Measurements from ENCODE around the gene MACROH2A1.
"Not testable (repeated sequence)": the region's sequence is repeated elsewhere in the genome, so short reads cannot be mapped to it uniquely, and the experiment has no call there.

Gene MACROH2A1

GRCh38 chr5:135376961-135377624 is 21.9 kb downstream of the MACROH2A1 start:
- peak; percentile 80 for ATAC-seq
- peak; percentile 16 for DNase-seq

- no peak for DNase-seq
- no peak for ATAC-seq
Observed at GRCh38 chr5:135375040-135375793, 23.8 kb downstream of the MACROH2A1 start.

DNA sequence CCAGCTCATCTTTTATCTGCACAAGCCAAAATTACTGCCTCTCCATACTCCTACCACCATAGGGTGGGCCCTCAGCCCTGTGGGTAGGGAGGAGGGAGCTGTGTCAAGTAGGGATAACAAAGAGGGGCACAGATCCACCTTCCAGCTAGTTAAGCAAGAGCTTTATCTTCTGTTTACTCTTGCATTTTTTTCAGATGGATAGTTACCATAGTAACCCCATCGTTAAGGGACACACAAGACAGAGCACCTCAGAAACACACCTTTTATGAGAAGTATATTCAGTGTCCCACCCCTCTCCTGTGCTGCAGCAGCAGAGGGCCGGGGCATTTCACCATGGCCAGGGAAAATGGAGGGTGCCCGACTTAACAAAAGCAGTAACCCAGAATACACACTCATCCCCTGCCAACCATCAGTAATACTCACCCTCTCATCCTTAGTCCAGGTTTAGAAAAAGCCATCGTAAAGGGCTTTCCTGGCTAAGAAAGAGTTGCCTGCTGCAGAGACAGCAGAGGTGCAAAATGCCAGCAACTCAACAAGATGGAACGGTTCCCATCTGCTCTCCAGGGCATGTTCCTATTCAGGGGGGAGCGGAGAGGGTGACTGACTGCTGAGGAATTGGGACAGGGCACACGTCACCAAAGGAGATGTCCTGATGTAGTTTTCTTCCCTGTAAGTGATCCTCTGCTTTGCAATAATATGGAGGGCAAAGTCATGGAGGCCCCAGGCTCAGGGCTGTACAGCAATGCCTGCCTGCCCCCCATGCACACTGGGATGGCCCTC is 25.1 kb downstream of the MACROH2A1 start:
- no peak for ATAC-seq

GRCh38 chr5:135372654-135373381 is 26.2 kb downstream of the MACROH2A1 start:
- DNase-seq (no peak), ATAC-seq (no peak)

More for the DNA sequence above, 25.1 kb downstream of the MACROH2A1 start:
- no peak for DNase-seq

GRCh38 chr5:135371622-135372232 is 27.3 kb downstream of the MACROH2A1 start:
- no peak for DNase-seq
- ATAC-seq = no peak

DNA sequence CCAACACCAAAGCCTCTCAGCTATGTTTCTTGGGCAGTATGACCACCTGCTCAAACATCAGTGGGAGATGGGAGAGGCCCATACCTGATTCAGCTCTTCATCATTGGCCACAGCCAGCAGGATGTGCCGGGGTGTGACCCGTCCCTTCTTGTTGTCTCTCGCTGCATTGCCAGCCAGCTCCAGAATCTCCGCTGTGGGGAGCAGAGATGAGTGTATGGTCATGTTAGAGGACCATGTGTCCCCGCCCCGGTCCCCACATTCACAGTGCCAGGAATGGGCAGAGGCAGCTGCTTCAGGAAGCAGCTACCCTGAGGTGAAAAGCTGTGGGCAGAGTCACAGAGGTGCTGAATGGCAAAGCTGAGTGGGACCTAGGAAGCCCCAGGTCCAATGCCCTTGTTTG is 29.1 kb downstream of the MACROH2A1 start:
- DNase-seq (no peak), ATAC-seq (no peak)

DNA sequence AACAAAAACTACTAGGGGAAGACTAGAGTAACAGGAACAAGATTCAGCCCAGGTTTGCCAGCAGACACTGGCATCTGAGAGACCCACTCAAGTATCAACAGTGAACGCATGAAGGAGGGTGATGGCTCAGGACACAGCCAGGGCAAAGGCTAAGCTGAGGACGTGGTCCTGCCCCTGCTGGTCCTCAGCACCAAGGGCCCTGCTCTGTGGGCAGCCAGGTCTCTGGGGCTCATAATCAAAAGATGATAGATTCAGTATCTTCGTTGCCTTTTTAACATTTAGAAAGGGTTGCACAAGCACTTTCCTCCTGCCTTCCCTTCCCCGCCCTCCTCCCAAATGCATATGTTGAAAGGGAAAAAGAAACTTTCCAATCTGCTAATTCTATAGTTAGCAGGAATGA is 31.5 kb downstream of the MACROH2A1 start:
- ATAC-seq (no peak), DNase-seq (no peak)

GRCh38 chr5:135367076-135367475 is 32.0 kb downstream of the MACROH2A1 start:
- DNase-seq = no peak
- no peak for ATAC-seq

- DNase-seq (no peak), ATAC-seq (no peak)
Observed at GRCh38 chr5:135365281-135365680, 33.8 kb downstream of the MACROH2A1 start.

- no peak for DNase-seq
- ATAC-seq = no peak
Observed at GRCh38 chr5:135364421-135365262, 34.4 kb downstream of the MACROH2A1 start.

DNA sequence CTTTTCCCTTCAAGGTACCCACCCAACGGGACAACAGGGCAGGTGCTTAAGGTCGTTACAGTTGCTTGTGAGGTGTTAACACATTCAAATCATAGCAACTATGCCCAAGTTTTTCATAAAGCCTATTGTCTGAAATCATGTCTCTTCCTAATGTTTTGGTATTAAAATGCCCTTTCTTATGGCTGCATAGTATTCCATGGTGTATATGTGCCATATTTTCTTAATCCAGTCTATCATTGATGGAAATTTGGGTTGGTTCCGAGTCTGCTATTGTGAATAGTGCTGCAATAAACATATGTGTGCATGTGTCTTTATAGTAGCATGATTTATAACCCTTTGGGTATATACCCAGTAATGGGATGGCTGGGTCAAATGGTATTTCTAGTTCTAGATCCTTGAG is 35.7 kb downstream of the MACROH2A1 start:
- DNase-seq, ATAC-seq: not testable (repeated sequence)

GRCh38 chr5:135362102-135362501 is 36.9 kb downstream of the MACROH2A1 start:
- ATAC-seq = no peak
- no peak for DNase-seq

GRCh38 chr5:135360278-135361274 is 38.5 kb downstream of the MACROH2A1 start:
- DNase-seq (no peak), ATAC-seq (no peak)

- ATAC-seq = no peak
- DNase-seq = no peak
Observed at GRCh38 chr5:135359374-135360165, 39.5 kb downstream of the MACROH2A1 start.

DNA sequence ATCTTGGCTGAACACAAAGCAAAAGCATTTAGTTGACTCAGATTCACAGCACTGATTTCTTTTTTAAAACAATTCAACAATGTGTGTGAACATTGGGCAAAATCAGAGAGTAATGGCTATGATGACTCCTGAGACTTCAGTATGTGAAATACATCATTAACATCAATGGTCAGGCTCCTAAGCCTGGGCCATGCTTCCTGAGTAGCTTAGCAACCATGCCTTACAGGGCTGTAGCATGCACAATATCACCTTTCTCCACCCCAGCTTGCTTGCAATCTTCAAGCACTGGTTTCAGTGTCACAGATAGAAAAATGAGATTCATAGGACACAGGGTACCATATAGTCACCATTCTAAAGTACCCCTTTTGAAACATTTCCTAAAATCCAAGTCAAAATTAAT is 41.3 kb downstream of the MACROH2A1 start:
- DNase-seq (no peak), ATAC-seq (no peak)

GRCh38 chr5:135356522-135357318 is 42.3 kb downstream of the MACROH2A1 start:
- ATAC-seq (no peak), DNase-seq (no peak)

DNA sequence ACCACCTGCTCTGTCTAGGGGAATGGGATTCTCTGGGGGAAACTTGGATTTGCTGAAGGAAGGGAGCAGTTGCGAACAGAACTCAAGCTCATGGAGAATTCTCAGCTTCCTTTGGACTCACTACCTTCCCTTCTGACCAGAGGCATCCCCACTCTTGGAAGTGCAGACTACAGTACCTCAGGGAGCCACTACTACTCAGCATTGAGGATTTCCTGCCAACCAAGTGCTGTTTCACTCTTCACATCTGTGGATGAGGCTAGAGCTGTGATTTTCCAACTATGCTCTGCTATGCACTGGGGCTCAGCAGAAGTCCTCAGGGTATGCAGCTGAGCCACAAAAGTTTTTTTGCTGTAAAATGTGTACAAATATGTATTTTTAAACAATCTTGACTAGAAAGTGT is 43.9 kb downstream of the MACROH2A1 start:
- ATAC-seq (no peak), DNase-seq (no peak)
